OCI-LY3 (cell line): ENCODE results near the gene GALNT10.

ENCODE experiments used
- CTCF ChIP-seq: fragments of 200-600, 300-600 bp; sonication (generic); IDR thresholded peaks from 2 replicates; pipeline ENCODE4 v1.5.1; 2014; ENCODE audit warnings: antibody characterized with exemption, low read length, low read depth
- EZH2phosphoT487 ChIP-seq: fragments of 200-600 bp; shearing (Covaris generic); IDR thresholded peaks from 2 replicates; pipeline ENCODE4 v1.6.1; 2018; ENCODE audit warnings: antibody characterized with exemption, mixed run types, low read depth

GRCh38 chr5:154422298-154422697 is 231.8 kb downstream of the GALNT10 start:
- TF ChIP-seq CTCF (no peak), EZH2phosphoT487 (no peak)
